ENCODE results near the gene ARMS2. TPM values are rescaled to one million over a fixed set of nuclear protein-coding genes. Genes with fewer than 3 reads are reported as not detected.

ARMS2 gene
- total and polyA plus RNA-seq, 2 donors (not counting 1 experiment from before 2014, with no cell fraction given), result not detected

GRCh38 chr10:122486406-122487080 lies 32.1 kb downstream of the ARMS2 start:
- H3K4me3 ChIP-seq (replicated peaks in 1 of 4; ENCODE audit: control extremely low read depth in 1 of 4, insufficient read depth in 1 of 4, low read depth in 3 of 4, low read length in 4 of 4), result no peak overlapping the region
- H3K4me1 ChIP-seq (ENCODE audit: control insufficient read depth, extremely low read depth, insufficient read depth, low read length), result peaks cover 3% of the 10 kb centered on the region
- no peak overlapping the region for H3K4me2 ChIP-seq (ENCODE audit: extremely low read depth, insufficient read depth, low read length)
- no peak for TF ChIP-seq CTCF (conservative IDR thresholded peaks at IDR 0.05 in 1 of 2, IDR thresholded peaks at IDR 0.05 in 1 of 2; ENCODE audit: low read depth in 1 of 2, low read length in 2 of 2)
- no peak for TF ChIP-seq EZH2 (IDR thresholded peaks at IDR 0.05; ENCODE audit: low read length, missing control alignments)
- no peaks in the 10 kb centered on the region for H3K9me3 ChIP-seq (ENCODE audit: control insufficient read depth, insufficient read depth, low read depth, low read length)
- DNase-seq (ENCODE audit: low read depth in 2 of 2), result no peak
- H3K27me3 ChIP-seq (ENCODE audit: control insufficient read depth, insufficient read depth, low read length), result no peaks in the 10 kb centered on the region
- H3K79me2 ChIP-seq (ENCODE audit: control insufficient read depth, insufficient read depth, low read length), result no peaks in the 10 kb centered on the region
- no peaks in the 10 kb centered on the region for H3K36me3 ChIP-seq (ENCODE audit: control insufficient read depth, insufficient read depth, low read length)
- no peaks in the 10 kb centered on the region for H4K20me1 ChIP-seq (ENCODE audit: control insufficient read depth, extremely low read depth, insufficient read depth, low read length)
- no peak overlapping the region for H2AFZ ChIP-seq (ENCODE audit: low read length)
- no peak overlapping the region for H3K9ac ChIP-seq (ENCODE audit: insufficient read depth, low read length)
- H3K27ac ChIP-seq (ENCODE audit: insufficient read depth, low read length), result no peak overlapping the region

GRCh38 chr10:122487174-122487765 lies 32.8 kb downstream of the ARMS2 start:
- Histone ChIP-seq H4K20me1 (ENCODE audit: control insufficient read depth, extremely low read depth, insufficient read depth, low read length) (no peaks in the 10 kb centered on the region), H3K9me3 (ENCODE audit: control insufficient read depth, insufficient read depth, low read depth, low read length) (no peaks in the 10 kb centered on the region), H3K9ac (ENCODE audit: insufficient read depth, low read length) (no peak overlapping the region), H3K27me3 (ENCODE audit: control insufficient read depth, insufficient read depth, low read length) (no peaks in the 10 kb centered on the region), H3K4me3 (replicated peaks in 1 of 4; ENCODE audit: control extremely low read depth in 1 of 4, insufficient read depth in 1 of 4, low read depth in 3 of 4, low read length in 4 of 4) (no peak overlapping the region), H3K4me1 (ENCODE audit: control insufficient read depth, extremely low read depth, insufficient read depth, low read length) (peaks cover 3% of the 10 kb centered on the region), H3K27ac (ENCODE audit: insufficient read depth, low read length) (no peak overlapping the region), H2AFZ (ENCODE audit: low read length) (no peak overlapping the region), H3K4me2 (ENCODE audit: extremely low read depth, insufficient read depth, low read length) (no peak overlapping the region), H3K79me2 (ENCODE audit: control insufficient read depth, insufficient read depth, low read length) (no peaks in the 10 kb centered on the region), H3K36me3 (ENCODE audit: control insufficient read depth, insufficient read depth, low read length) (no peaks in the 10 kb centered on the region)
- peak in 1 of 2 donors; percentile 87 for DNase-seq (ENCODE audit: low read depth in 2 of 2)
- TF ChIP-seq CTCF (conservative IDR thresholded peaks at IDR 0.05 in 1 of 2, IDR thresholded peaks at IDR 0.05 in 1 of 2; ENCODE audit: low read depth in 1 of 2, low read length in 2 of 2) (no peak), EZH2 (IDR thresholded peaks at IDR 0.05; ENCODE audit: low read length, missing control alignments) (no peak)

- peaks cover 3% of the 10 kb centered on the region for H3K4me1 ChIP-seq (ENCODE audit: control insufficient read depth, extremely low read depth, insufficient read depth, low read length)
- H3K4me2 ChIP-seq (ENCODE audit: extremely low read depth, insufficient read depth, low read length), result no peak overlapping the region
Observed at GRCh38 chr10:122490268-122490667, 35.8 kb downstream of the ARMS2 start.

More at GRCh38 chr10:122490268-122490667, 35.8 kb downstream of the ARMS2 start:
- H3K9me3 ChIP-seq (ENCODE audit: control insufficient read depth, insufficient read depth, low read depth, low read length), result no peaks in the 10 kb centered on the region
- H3K4me3 ChIP-seq (replicated peaks in 1 of 4; ENCODE audit: control extremely low read depth in 1 of 4, insufficient read depth in 1 of 4, low read depth in 3 of 4, low read length in 4 of 4), result no peak overlapping the region
- DNase-seq (ENCODE audit: low read depth in 2 of 2), result peak; percentile 33 to 73
- H3K79me2 ChIP-seq (ENCODE audit: control insufficient read depth, insufficient read depth, low read length), result no peaks in the 10 kb centered on the region
- TF ChIP-seq EZH2 (IDR thresholded peaks at IDR 0.05; ENCODE audit: low read length, missing control alignments) (no peak), CTCF (conservative IDR thresholded peaks at IDR 0.05 in 1 of 2, IDR thresholded peaks at IDR 0.05 in 1 of 2; ENCODE audit: low read depth in 1 of 2, low read length in 2 of 2) (no peak)
- H4K20me1 ChIP-seq (ENCODE audit: control insufficient read depth, extremely low read depth, insufficient read depth, low read length), result no peaks in the 10 kb centered on the region
- no peak overlapping the region for H3K27ac ChIP-seq (ENCODE audit: insufficient read depth, low read length)
- no peak overlapping the region for H2AFZ ChIP-seq (ENCODE audit: low read length)
- no peak overlapping the region for H3K9ac ChIP-seq (ENCODE audit: insufficient read depth, low read length)
- no peaks in the 10 kb centered on the region for H3K27me3 ChIP-seq (ENCODE audit: control insufficient read depth, insufficient read depth, low read length)
- no peaks in the 10 kb centered on the region for H3K36me3 ChIP-seq (ENCODE audit: control insufficient read depth, insufficient read depth, low read length)
